Activated CD4-positive, alpha-beta memory T cell treated with anti-CD3 and anti-CD28 coated beads, Interleukin-2, amount 10 ng/mL, durations not matched to agents 7 days and 5 days (primary cell): ENCODE measurements around the gene ZNRF1. TPM values are rescaled to one million over a fixed set of nuclear protein-coding genes. Genes with fewer than 3 reads are reported as not detected.
A peak's percentile ranks its signal among the peaks of the same experiment; 100 is the strongest.
"Not testable (repeated sequence)": the region's sequence is repeated elsewhere in the genome, so short reads cannot be mapped to it uniquely, and the experiment has no call there.

Experiments used
- CTCF ChIA-PET: fragments of 350-600 bp; sonication (Branson Sonifier 250); formaldehyde crosslinking; loops from one replicate; lab custom pipeline; 2021; ENCODE audit warnings: antibody characterized with exemption, inconsistent platforms; lab: Charles Lee
- POLR2A ChIA-PET: fragments of 350-600 bp; sonication (Branson Sonifier 250); formaldehyde crosslinking; loops from one replicate; lab custom pipeline; 2021; ENCODE audit warnings: antibody characterized with exemption; lab: Charles Lee
- DNase-seq: peaks from one replicate; pipeline ENCODE4 v3.0.0-alpha.2; 2020
- H3K27ac Mint-ChIP-seq: one replicate; pipeline ENCODE4 v1.8.0; 2021; ENCODE audit warnings: mild to moderate bottlenecking, mixed read lengths
- H3K27me3 Mint-ChIP-seq: one replicate; pipeline ENCODE4 v1.8.0; 2021; ENCODE audit warnings: mixed read lengths
- H3K36me3 Mint-ChIP-seq: one replicate; pipeline ENCODE4 v1.8.0; 2021; ENCODE audit warnings: low read depth, mixed read lengths
- H3K4me1 Mint-ChIP-seq: one replicate; pipeline ENCODE4 v1.8.0; 2021; ENCODE audit warnings: mixed read lengths
- H3K4me3 Mint-ChIP-seq: one replicate; pipeline ENCODE4 v1.8.0; 2021; ENCODE audit warnings: mild to moderate bottlenecking, mixed read lengths
- H3K9me3 Mint-ChIP-seq: one replicate; pipeline ENCODE4 v1.8.0; 2021; ENCODE audit warnings: mixed read lengths
- total RNA-seq, 2 experiments: library from RNA; stranded (reverse); gene quantifications; one replicate each; pipeline ENCODE4 v1.2.3, GENCODE V29; 2021

Gene ZNRF1
- total RNA-seq, 2 experiments from 2014 or later, result 22.7 to 25.3 TPM

- H3K27ac Mint-ChIP-seq, POLR2A ChIA-PET, H3K9me3 Mint-ChIP-seq, H3K4me3 Mint-ChIP-seq, H3K27me3 Mint-ChIP-seq, DNase-seq, H3K36me3 Mint-ChIP-seq: not testable (repeated sequence)
- CTCF ChIA-PET, result interaction anchor here (1.7 kb wide), 1 partner anchor 20 kb away, joined by 7 read pairs; no protein-coding TSS in a partner anchor
- H3K4me1 Mint-ChIP-seq, result peaks cover 13% of the 10 kb centered on the region
Observed at GRCh38 chr16:75091619-75092018, 92.8 kb downstream of the ZNRF1 start.

DNA sequence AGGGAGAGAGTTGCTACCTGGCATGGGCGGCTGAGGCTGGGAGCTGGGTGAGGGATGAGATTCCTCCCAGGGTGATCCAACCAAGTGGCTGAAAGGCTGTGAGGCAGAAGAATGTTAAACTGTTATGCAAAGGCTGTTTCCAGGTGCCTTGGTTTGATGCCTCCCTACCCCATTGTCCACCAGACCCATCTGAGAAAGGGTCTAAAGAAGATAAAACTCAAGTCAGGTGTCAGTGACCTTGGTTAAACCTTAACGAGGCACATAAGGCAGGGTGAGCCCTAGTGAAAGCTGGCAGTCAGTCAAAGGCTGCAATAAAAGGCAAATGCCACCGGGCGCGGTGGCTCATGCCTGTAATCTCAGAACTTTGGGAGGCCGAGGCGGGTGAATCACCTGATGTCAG is 94.0 kb downstream of the ZNRF1 start:
- no peak for DNase-seq
- no peaks in the 10 kb centered on the region for H3K9me3 Mint-ChIP-seq
- no peak overlapping the region for H3K4me3 Mint-ChIP-seq
- ChIA-PET POLR2A (no interaction called here), CTCF (interaction anchor here (0.6 kb wide), 1 partner anchor 9 kb away, joined by 3 read pairs; no protein-coding TSS in a partner anchor)
- no peaks in the 10 kb centered on the region for H3K27me3 Mint-ChIP-seq
- H3K4me1 Mint-ChIP-seq, result peaks cover 20% of the 10 kb centered on the region
- H3K36me3 Mint-ChIP-seq, result peaks cover 2% of the 10 kb centered on the region
- H3K27ac Mint-ChIP-seq, result no peak overlapping the region

GRCh38 chr16:75093598-75094540 is 95.0 kb downstream of the ZNRF1 start:
- H3K4me1 Mint-ChIP-seq, result peaks cover 31% of the 10 kb centered on the region
- no peaks in the 10 kb centered on the region for H3K9me3 Mint-ChIP-seq
- peaks cover 2% of the 10 kb centered on the region for H3K36me3 Mint-ChIP-seq
- H3K27me3 Mint-ChIP-seq, result no peaks in the 10 kb centered on the region
- H3K27ac Mint-ChIP-seq, result no peak overlapping the region
- ChIA-PET POLR2A (no interaction called here), CTCF (no interaction called here)
- H3K4me3 Mint-ChIP-seq, result no peak overlapping the region
- DNase-seq, result no peak

- ChIA-PET CTCF (no interaction called here), POLR2A (no interaction called here)
- H3K36me3 Mint-ChIP-seq, result no peaks in the 10 kb centered on the region
- no peaks in the 10 kb centered on the region for H3K27me3 Mint-ChIP-seq
- no peak overlapping the region for H3K4me3 Mint-ChIP-seq
- DNase-seq, result no peak
- H3K9me3 Mint-ChIP-seq, result no peaks in the 10 kb centered on the region
- no peak overlapping the region for H3K27ac Mint-ChIP-seq
- peaks cover 35% of the 10 kb centered on the region for H3K4me1 Mint-ChIP-seq
Observed at GRCh38 chr16:75095204-75095621, 96.4 kb downstream of the ZNRF1 start.

- H3K4me1 Mint-ChIP-seq, result peaks cover 44% of the 10 kb centered on the region
- H3K9me3 Mint-ChIP-seq, result no peaks in the 10 kb centered on the region
- no peak overlapping the region for H3K4me3 Mint-ChIP-seq
- H3K27ac Mint-ChIP-seq, result no peak overlapping the region
- POLR2A ChIA-PET, result interaction anchor here (5.0 to 6.2 kb wide), 2 partner anchors 13 to 21 kb away, joined by 40 to 71 read pairs; no protein-coding TSS in a partner anchor
- CTCF ChIA-PET, result interaction anchor here (1.1 to 5.6 kb wide), 3 partner anchors 9 to 95 kb away, joined by 3 to 59 read pairs (median 5); no protein-coding TSS in a partner anchor
- H3K27me3 Mint-ChIP-seq, result no peaks in the 10 kb centered on the region
- no peaks in the 10 kb centered on the region for H3K36me3 Mint-ChIP-seq
- no peak for DNase-seq
Observed at GRCh38 chr16:75096656-75097055, 97.8 kb downstream of the ZNRF1 start.

DNA sequence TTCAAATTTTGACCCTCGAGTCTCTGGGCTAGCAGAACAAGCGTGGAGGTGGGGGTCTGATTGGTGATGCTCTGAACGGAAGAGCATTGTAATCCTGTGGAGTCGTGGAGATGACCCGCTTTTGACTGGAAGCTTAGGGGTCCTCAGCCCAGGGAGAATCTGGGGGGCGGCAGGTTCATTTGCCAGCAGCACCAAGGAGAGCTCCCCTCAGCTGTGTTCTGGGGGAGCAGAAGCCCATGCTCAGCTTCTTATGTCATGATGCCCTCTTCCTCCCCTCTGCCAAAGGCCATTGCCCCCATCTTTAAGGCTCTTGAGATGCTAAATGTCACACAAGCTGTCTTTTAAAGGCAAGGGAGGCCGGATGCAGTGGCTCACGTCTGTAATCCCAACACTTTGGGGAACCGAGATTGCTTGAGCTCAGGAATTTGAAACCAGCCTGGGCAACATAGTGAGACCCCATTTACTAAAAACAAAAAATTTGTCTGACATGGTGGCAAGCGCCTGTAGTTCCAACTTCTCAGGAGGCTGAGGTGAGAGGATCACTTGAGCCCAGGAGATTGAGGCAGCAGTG is 98.5 kb downstream of the ZNRF1 start:
- ChIA-PET POLR2A (interaction anchor here (5.0 to 6.2 kb wide), 2 partner anchors 12 to 21 kb away, joined by 40 to 71 read pairs; no protein-coding TSS in a partner anchor), CTCF (interaction anchor here (0.6 to 5.6 kb wide), 4 partner anchors 8 to 172 kb away, joined by 3 to 59 read pairs (median 4); no protein-coding TSS in a partner anchor)
- Mint-ChIP-seq H3K4me1 (peaks cover 46% of the 10 kb centered on the region), H3K27me3 (no peaks in the 10 kb centered on the region), H3K4me3 (no peak overlapping the region), H3K36me3 (no peaks in the 10 kb centered on the region), H3K27ac (no peak overlapping the region), H3K9me3 (no peaks in the 10 kb centered on the region)
- DNase-seq, result no peak

GRCh38 chr16:75097941-75098901 is 99.4 kb downstream of the ZNRF1 start:
- ChIA-PET CTCF (interaction anchor here (0.9 to 5.6 kb wide), 5 partner anchors 9 to 92 kb away, joined by 3 to 59 read pairs (median 4); no protein-coding TSS in a partner anchor), POLR2A (interaction anchor here (0.8 to 6.2 kb wide), 7 partner anchors 9 to 113 kb away, joined by 3 to 71 read pairs (median 6); partner anchors contain the start of genes WDR59 and ZNRF1)
- H3K4me3 Mint-ChIP-seq, result peak overlapping the region; percentile 4
- H3K4me1 Mint-ChIP-seq, result peaks cover 52% of the 10 kb centered on the region
- DNase-seq, result peak; percentile 79
- no peaks in the 10 kb centered on the region for H3K9me3 Mint-ChIP-seq
- peaks cover 7% of the 10 kb centered on the region for H3K36me3 Mint-ChIP-seq
- H3K27me3 Mint-ChIP-seq, result no peaks in the 10 kb centered on the region
- H3K27ac Mint-ChIP-seq, result peak overlapping the region; percentile 84

DNA sequence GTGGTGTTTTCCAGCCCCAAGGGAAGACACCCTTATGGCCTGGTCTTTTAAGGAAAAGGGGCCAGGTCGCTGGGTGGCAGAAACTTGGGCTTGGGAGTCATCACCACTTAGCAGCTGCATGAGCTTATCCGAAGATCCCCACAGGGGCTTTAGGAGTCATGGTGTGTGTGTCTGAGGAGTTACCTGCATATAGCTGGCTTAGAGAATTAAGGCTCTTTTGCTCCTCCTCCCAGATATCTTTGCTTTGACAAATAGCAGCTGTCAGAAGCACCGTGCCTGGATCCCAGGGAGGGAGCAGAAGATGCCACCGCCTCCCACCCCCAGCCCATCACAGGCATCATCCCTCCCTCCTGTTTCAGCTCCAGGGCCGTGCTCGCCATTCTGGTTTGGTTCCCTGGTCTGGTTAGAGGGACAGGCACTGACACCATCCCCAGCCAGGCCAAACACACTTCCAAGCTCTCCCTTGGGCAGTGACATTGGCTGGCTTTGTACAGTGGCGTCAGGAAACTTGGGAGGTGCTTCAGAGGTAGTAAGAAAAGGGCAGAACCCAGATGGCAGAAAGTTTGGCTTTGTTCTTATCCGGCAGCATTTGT is 100.3 kb downstream of the ZNRF1 start:
- H3K9me3 Mint-ChIP-seq, result no peaks in the 10 kb centered on the region
- DNase-seq, result no peak
- no peaks in the 10 kb centered on the region for H3K27me3 Mint-ChIP-seq
- H3K4me1 Mint-ChIP-seq, result peaks cover 54% of the 10 kb centered on the region
- H3K27ac Mint-ChIP-seq, result peak overlapping the region; percentile 84
- ChIA-PET CTCF (interaction anchor here (0.7 to 5.6 kb wide), 6 partner anchors 11 to 101 kb away, joined by 3 to 59 read pairs (median 4); partner anchors contain the start of gene ZNRF1), POLR2A (interaction anchor here (0.9 to 6.2 kb wide), 6 partner anchors 10 to 114 kb away, joined by 4 to 71 read pairs (median 8); partner anchors contain the start of genes WDR59 and ZNRF1)
- peaks cover 9% of the 10 kb centered on the region for H3K36me3 Mint-ChIP-seq
- H3K4me3 Mint-ChIP-seq, result no peak overlapping the region

DNA sequence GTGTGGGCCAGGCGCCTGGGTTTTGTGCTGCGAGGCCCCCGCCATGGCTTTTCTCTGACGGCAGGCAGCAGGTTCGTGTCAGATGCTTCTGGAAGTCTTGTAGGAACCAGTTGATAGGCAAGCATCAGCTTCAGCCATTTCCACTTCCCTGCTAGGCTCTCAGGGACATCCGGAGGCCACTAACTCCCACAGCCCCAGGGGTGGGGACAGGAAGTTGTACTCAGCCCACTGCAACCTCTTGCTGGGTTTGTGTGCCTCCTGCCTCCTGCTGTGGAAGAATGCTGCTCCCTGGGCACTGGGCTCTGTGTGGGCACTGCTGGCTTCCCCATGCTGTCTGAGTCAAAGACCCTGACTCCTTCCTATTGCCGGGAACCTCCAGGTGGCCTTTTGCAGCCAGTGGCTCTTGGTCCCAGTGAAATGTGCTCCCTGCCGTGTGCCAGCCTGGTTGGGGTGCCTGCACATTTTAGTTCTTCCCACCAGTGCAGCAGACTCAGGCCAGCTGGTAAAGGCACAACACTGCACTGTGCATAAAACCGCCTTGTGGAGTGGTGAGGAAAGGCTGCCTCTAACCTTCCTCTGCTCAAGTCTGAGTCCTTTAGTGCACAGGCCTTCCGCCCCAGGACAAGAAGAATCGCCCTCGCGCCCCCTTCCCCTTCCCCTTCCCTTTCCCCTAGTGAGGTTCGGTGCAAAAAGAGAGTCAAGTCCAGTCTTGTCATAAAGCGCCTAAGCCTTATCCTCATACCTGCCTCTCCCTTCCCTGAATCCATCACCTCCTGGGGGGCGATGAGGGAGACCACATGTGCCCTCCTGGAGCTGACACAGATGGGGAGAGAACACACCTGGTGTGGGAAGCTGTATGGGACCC is 101.1 kb downstream of the ZNRF1 start:
- peak overlapping the region; percentile 84 for H3K27ac Mint-ChIP-seq
- H3K4me1 Mint-ChIP-seq, result peaks cover 61% of the 10 kb centered on the region
- DNase-seq, result peak; percentile 66
- H3K36me3 Mint-ChIP-seq, result peaks cover 17% of the 10 kb centered on the region
- CTCF ChIA-PET, result interaction anchor here (0.7 to 5.6 kb wide), 6 partner anchors 10 to 102 kb away, joined by 3 to 59 read pairs (median 4); partner anchors contain the start of gene ZNRF1
- POLR2A ChIA-PET, result interaction anchor here (0.8 to 6.2 kb wide), 7 partner anchors 9 to 115 kb away, joined by 4 to 71 read pairs (median 6); partner anchors contain the start of genes WDR59 and ZNRF1
- no peaks in the 10 kb centered on the region for H3K9me3 Mint-ChIP-seq
- peak overlapping the region; percentile 30 for H3K4me3 Mint-ChIP-seq
- no peaks in the 10 kb centered on the region for H3K27me3 Mint-ChIP-seq

DNA sequence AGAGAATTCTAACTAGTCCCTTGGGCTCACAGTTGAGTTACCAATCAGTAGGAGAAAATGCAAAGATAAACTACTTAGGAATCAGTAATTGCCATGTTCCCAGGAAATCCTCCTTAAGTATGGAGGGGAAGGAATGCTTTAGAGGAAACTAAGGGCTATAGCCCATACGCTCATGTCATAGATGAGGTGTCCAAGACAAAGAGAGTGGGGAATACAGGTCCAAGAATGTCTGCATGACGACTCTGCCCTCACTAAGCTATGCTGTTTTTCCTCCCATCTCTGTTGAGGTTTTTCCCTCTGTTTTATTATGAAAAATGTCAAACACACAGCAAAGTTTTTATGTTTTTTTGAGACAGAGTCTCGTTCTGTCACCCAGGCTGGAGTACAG is 101.8 kb downstream of the ZNRF1 start:
- ChIA-PET POLR2A (interaction anchor here (0.8 to 6.2 kb wide), 3 partner anchors 9 to 36 kb away, joined by 5 to 71 read pairs (median 40); no protein-coding TSS in a partner anchor), CTCF (interaction anchor here (2.9 to 5.6 kb wide), 2 partner anchors 9 to 102 kb away, joined by 10 to 59 read pairs; partner anchors contain the start of gene ZNRF1)
- H3K27ac Mint-ChIP-seq, result peak overlapping the region; percentile 84
- H3K4me3 Mint-ChIP-seq, result no peak overlapping the region
- H3K9me3 Mint-ChIP-seq, result no peaks in the 10 kb centered on the region
- DNase-seq, result no peak
- H3K4me1 Mint-ChIP-seq, result peaks cover 67% of the 10 kb centered on the region
- peaks cover 22% of the 10 kb centered on the region for H3K36me3 Mint-ChIP-seq
- H3K27me3 Mint-ChIP-seq, result no peaks in the 10 kb centered on the region
